ENCODE results near the gene BIRC6. TPM values are rescaled to one million over a fixed set of nuclear protein-coding genes. Genes with fewer than 3 reads are reported as not detected.
"Not testable (repeated sequence)": the region's sequence is repeated elsewhere in the genome, so short reads cannot be mapped to it uniquely, and the experiment has no call there.

The BIRC6 gene
- polyA plus RNA-seq, 3 donors: 11.5 to 32.6 (median 12.9) TPM

- intact Hi-C loops (cut with micrococcal nuclease): no loop called here
- no peak overlapping the region for H2AFZ ChIP-seq (ENCODE audit: insufficient read depth, low read depth, low read length, poor library complexity, severe bottlenecking)
- no peaks in the 10 kb centered on the region for H3K4me1 ChIP-seq (ENCODE audit: control insufficient read depth in 1 of 2, insufficient read depth in 2 of 2, low read length in 2 of 2)
- Mint-ChIP-seq H3K4me1 (no peaks in the 10 kb centered on the region), H3K27ac (no peak overlapping the region), H3K4me3 (no peak overlapping the region), H3K27me3 (ENCODE audit: low read depth in 3 of 3) (peaks cover 0 to 2% (median 0%) of the 10 kb centered on the region in 3 donors), H3K36me3 (peaks cover 9 to 10% of the 10 kb centered on the region in 2 donors), H3K9me3 (peaks cover 0 to 2% (median 0%) of the 10 kb centered on the region in 7 donors)
- H3K36me3 ChIP-seq (replicated peaks in 1 of 2; ENCODE audit: control insufficient read depth in 1 of 2, insufficient read depth in 2 of 2, low read length in 2 of 2): no peaks in the 10 kb centered on the region
- no peak for DNase-seq
- no peak overlapping the region for H3K4me2 ChIP-seq (replicated peaks; ENCODE audit: extremely low read depth, low read length, poor library complexity, severe bottlenecking)
- no peak overlapping the region for H3K9ac ChIP-seq (ENCODE audit: insufficient read depth, low read length, poor library complexity, severe bottlenecking)
- H3K9me3 ChIP-seq (replicated peaks in 1 of 2; ENCODE audit: control insufficient read depth in 1 of 2, insufficient read depth in 1 of 2, low read length in 2 of 2): no peaks in the 10 kb centered on the region
- no peaks in the 10 kb centered on the region for H4K20me1 ChIP-seq (ENCODE audit: insufficient read depth, low read length)
- H3K27ac ChIP-seq (ENCODE audit: low read depth in 1 of 2, low read length in 2 of 2): no peak overlapping the region
- no peak overlapping the region for H3K4me3 ChIP-seq (replicated peaks in 1 of 3; ENCODE audit: low read depth in 2 of 3, low read length in 3 of 3)
- H3K79me2 ChIP-seq (ENCODE audit: insufficient read depth, low read length): no peaks in the 10 kb centered on the region
- TF ChIP-seq CTCF (IDR thresholded peaks at IDR 0.05): no peak
- no CpG with 5 or more reads among the region's 2 CpGs for WGBS (ENCODE audit: insufficient coverage)
- no peaks in the 10 kb centered on the region for H3K27me3 ChIP-seq (ENCODE audit: control insufficient read depth in 2 of 2, insufficient read depth in 2 of 2, low read length in 2 of 2)
These were observed 14.0 kb upstream of the BIRC6 start for GRCh38 chr2:32342801-32343200.

GRCh38 chr2:32350797-32351196 is 6.0 kb upstream of the BIRC6 start:
- not testable (repeated sequence) for H3K27me3 Mint-ChIP-seq (ENCODE audit: low read depth in 3 of 3); H3K9me3 Mint-ChIP-seq; H3K4me1 ChIP-seq (ENCODE audit: control insufficient read depth in 1 of 2, insufficient read depth in 2 of 2, low read length in 2 of 2); H3K36me3 Mint-ChIP-seq; DNase-seq; H3K4me3 ChIP-seq (replicated peaks in 1 of 3; ENCODE audit: low read depth in 2 of 3, low read length in 3 of 3); H3K27me3 ChIP-seq (ENCODE audit: control insufficient read depth in 2 of 2, insufficient read depth in 2 of 2, low read length in 2 of 2); H3K36me3 ChIP-seq (replicated peaks in 1 of 2; ENCODE audit: control insufficient read depth in 1 of 2, insufficient read depth in 2 of 2, low read length in 2 of 2); H4K20me1 ChIP-seq (ENCODE audit: insufficient read depth, low read length); H3K27ac ChIP-seq (ENCODE audit: low read depth in 1 of 2, low read length in 2 of 2); H2AFZ ChIP-seq (ENCODE audit: insufficient read depth, low read depth, low read length, poor library complexity, severe bottlenecking); H3K4me1 Mint-ChIP-seq; H3K9me3 ChIP-seq (replicated peaks in 1 of 2; ENCODE audit: control insufficient read depth in 1 of 2, insufficient read depth in 1 of 2, low read length in 2 of 2); H3K79me2 ChIP-seq (ENCODE audit: insufficient read depth, low read length); H3K27ac Mint-ChIP-seq; H3K4me2 ChIP-seq (replicated peaks; ENCODE audit: extremely low read depth, low read length, poor library complexity, severe bottlenecking); H3K4me3 Mint-ChIP-seq; H3K9ac ChIP-seq (ENCODE audit: insufficient read depth, low read length, poor library complexity, severe bottlenecking)
- no CpG with 5 or more reads among the region's 3 CpGs for WGBS (ENCODE audit: insufficient coverage)
- intact Hi-C loops (cut with micrococcal nuclease): loop anchor here in 1 of 2 donors (10.0 kb wide), 1 partner anchor 86 kb away; the partner anchor contains the start of gene NLRC4
